GM12875 (cell line): ENCODE results near the gene DNM3.

Experiments
- H3K4me3 ChIP-seq: one replicate; pipeline ENCODE4 v1.5.1; 2011; ENCODE audit warnings: low read depth, low read length, control low read depth
- CTCF ChIP-seq: IDR thresholded peaks from 2 replicates; pipeline ENCODE4 v1.5.1; 2011; ENCODE audit warnings: low read depth, mild to moderate bottlenecking, control low read depth, inconsistent platforms, low read length, moderate library complexity, borderline replicate concordance; ENCODE audit not compliant: insufficient read depth

DNM3 gene

DNA sequence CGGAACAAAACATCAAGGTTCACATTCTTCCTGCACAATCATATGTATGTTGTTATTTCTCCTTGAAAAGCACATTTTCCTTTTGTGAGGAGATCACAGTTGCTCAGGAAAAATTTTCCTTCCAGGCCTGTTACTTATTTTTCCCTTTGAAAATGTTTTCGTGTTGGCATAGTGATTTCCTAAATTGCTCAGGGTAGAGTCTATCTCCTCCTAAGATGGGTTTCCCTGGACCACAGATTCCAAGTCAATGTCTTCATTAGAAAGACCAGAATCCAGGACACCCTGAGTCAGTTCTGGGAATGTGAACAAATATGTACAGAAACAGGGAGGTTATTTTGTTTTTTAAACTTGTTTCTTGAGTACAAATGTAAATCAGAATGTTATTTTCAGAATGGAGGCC, 484.8 kb downstream of the DNM3 start:
- no peak for TF ChIP-seq CTCF
- H3K4me3 ChIP-seq, result no peak overlapping the region

DNA sequence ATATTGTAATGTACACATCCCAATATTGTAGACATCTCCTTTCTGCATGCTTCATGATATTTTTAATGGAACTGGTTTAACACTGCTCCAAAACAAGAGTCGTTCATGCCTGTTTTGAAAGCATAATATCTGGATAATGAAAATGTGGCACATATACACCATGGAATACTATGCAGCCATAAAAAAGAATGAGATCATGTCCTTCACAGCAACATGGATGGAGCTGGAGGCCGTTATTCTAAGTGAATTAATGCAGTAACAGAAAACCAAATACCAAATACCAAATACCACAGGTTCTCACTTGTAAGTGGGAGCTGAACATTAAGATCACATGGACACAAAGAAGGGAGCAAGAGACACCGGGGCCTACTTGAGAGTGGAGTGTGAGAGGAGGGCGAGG, 487.0 kb downstream of the DNM3 start:
- no peak for TF ChIP-seq CTCF
- H3K4me3 ChIP-seq, result no peak overlapping the region

DNA sequence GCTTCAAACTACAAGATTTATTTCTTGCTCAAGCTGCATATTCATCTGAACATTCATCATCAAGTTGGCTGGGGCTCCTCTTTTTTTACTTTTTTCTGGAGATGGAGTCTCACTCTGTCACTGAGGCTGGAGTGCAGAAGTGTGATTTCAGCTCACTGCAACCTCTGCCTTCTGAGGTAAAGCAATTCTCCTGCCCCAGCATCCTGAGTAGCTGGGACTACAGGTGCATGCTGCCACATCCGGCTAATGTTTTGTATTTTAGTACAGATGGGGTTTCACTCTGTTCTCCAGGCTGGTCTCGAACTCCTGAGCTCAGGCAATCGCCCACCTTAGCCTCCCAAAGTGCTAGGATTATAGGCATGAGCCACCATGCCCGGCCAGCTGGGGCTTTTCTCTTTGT, 490.9 kb downstream of the DNM3 start:
- no peak for TF ChIP-seq CTCF
- H3K4me3 ChIP-seq, result no peak overlapping the region

DNA sequence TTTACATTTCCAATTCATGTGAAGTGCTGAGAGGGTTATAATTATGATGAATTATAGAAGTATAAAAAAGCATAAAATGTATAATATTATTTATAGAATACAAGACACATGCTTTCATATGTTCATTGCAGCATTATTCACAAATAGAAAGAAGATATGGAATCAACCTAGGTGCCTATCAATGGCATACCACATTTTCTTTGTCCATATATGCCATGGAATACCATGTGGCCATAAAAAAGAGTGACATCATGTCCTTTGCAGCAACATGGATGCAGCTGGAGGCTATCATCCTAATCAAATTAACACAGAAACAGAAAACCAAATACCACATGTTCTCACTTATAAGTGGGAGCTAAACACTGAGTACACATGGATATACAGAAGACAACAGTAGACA, 494.1 kb downstream of the DNM3 start:
- TF ChIP-seq CTCF, result no peak
- H3K4me3 ChIP-seq, result no peak overlapping the region

DNA sequence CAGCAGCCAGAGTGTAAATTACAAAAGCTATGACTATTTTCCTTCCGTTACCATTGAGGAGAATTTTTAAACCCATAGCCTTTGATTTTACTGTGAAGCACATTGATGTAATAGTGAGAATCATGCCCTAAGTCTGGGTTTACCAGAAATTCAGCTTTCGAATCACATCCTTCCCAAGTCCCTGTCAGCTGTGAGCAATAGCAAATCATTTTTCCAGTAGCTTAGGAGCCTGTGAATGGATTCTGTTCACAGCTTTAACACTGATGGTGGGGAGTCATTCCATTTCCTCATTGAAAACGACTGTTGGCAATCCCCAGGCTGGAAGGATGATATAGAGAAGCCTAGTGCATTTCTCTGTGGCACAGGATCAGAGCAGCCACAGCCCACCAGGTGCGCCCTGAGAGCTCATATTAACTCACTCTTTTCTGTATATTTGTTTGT, 497.0 kb downstream of the DNM3 start:
- H3K4me3 ChIP-seq, result no peak overlapping the region
- no peak for TF ChIP-seq CTCF

- H3K4me3 ChIP-seq, result no peak overlapping the region
- TF ChIP-seq CTCF, result no peak
Measured at GRCh38 chr1:172339842-172340241, 498.5 kb downstream of the DNM3 start.

GRCh38 chr1:172340520-172340919, 499.2 kb downstream of the DNM3 start:
- H3K4me3 ChIP-seq, result no peak overlapping the region
- no peak for TF ChIP-seq CTCF
